Adrenal gland (tissue), 5 donors: ENCODE measurements around the gene C14orf132.

ENCODE experiments used
- POLR2A ChIP-seq, 2 donors: fragments of 450-650 bp; IDR thresholded peaks; one replicate each; pipeline ENCODE4 v1.6.1; 2017; ENCODE audit warnings: antibody characterized with exemption in 2 of 2, mild to moderate bottlenecking in 2 of 2, moderate library complexity in 1 of 2
- TF ChIP-seq, protein P1 (sequence below), 6 experiments: fragments of 450-650 bp in 4 of 6; fragments of 200-600 bp in 2 of 6; sonication (generic) in 1 of 6; IDR thresholded peaks; 1 replicate in 5 of 6; 2 replicates in 1 of 6; pipeline versions ENCODE4 v1.5.1 to v1.8.0; 2016 to 2021; ENCODE audit warnings: antibody characterized with exemption in 6 of 6, mild to moderate bottlenecking in 2 of 6, moderate library complexity in 1 of 6
- donor health status: DM: no; HTN: no; CAD: no.

- TF ChIP-seq, protein P1, sequence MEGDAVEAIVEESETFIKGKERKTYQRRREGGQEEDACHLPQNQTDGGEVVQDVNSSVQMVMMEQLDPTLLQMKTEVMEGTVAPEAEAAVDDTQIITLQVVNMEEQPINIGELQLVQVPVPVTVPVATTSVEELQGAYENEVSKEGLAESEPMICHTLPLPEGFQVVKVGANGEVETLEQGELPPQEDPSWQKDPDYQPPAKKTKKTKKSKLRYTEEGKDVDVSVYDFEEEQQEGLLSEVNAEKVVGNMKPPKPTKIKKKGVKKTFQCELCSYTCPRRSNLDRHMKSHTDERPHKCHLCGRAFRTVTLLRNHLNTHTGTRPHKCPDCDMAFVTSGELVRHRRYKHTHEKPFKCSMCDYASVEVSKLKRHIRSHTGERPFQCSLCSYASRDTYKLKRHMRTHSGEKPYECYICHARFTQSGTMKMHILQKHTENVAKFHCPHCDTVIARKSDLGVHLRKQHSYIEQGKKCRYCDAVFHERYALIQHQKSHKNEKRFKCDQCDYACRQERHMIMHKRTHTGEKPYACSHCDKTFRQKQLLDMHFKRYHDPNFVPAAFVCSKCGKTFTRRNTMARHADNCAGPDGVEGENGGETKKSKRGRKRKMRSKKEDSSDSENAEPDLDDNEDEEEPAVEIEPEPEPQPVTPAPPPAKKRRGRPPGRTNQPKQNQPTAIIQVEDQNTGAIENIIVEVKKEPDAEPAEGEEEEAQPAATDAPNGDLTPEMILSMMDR (IDR thresholded peaks at IDR 0.05) = no peak
- TF ChIP-seq POLR2A (IDR thresholded peaks at IDR 0.05) = no peak
These were observed 14.6 kb downstream of the C14orf132 start for GRCh38 chr14:96053600-96054381.
